Measurements from ENCODE around the gene PRKCH.

The PRKCH gene

DNA sequence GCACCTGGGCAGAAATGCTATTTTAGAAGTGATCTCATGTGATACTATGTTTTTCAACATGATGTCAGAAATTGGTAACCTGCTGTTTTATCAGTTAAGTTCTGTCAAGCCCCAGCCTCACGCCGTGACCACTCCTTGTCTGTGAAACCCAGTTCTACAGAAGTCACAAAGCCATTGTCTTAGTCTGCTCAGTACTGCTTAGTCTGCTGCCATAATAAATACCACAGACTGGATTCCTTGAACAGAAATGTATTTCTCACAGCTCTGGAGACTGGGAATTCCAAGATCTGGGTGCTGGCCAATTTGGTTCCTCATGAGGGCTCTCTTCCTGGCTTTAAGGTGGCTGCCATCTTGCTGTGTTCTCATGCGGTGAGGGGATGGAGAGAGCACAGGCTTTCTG lies 176.9 kb downstream of the PRKCH start:
- ATAC-seq = no peak

DNA sequence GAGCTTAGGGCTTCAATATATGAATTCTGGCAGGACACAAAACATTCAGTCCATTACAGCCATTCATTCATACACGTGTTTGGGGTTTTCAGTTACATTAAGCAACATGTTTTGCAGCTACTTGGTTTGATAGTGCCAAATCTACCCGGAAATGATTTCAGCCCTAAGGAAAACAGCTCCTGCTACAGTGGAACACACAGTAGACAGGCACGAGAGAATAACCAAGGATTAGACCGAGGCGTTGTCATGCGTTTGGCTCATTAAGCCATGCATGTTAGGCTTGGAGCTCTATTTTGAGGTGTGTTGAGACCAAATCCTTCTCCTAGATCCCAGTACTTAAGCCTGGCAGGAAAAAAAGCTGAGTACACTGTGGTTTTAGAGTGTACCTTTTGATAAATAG lies 177.4 kb downstream of the PRKCH start:
- ATAC-seq = no peak

- ATAC-seq = no peak
Measured at GRCh38 chr14:61499991-61500390, 178.6 kb downstream of the PRKCH start.

DNA sequence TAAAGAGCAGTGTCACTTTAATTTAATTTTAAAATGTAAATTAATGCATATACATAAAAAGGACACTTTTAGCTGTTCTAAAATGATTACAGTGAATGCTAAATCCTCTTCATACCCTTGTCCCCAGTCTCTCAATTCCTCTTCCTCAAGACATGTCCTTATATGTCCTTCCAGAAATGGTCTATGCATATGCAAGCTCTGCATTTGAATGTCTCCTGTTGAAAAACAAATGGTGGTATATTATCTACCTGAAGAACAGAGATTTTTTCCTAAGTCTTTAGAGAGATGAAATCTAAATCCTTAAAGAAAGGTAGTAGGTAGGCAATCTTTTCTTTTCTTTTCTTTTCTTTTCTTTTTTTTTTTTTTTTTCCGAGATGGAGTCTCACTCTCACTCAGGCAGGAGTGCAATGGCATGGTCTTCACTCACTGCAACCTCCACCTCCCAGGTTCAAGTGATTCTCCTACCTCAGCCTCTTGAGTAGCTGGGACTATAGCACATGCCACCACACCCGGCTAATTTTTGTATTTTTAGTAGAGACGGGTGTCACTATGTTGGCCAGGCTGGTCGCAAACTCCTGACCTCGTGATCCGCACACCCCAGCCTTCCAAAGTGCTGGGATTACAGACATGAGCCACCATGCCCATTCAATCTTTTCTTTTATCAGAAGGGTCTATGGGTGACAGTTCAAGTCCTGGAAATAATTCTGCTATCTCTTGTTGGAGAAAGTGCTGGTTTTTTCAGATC lies 180.5 kb downstream of the PRKCH start:
- no peak for ATAC-seq

DNA sequence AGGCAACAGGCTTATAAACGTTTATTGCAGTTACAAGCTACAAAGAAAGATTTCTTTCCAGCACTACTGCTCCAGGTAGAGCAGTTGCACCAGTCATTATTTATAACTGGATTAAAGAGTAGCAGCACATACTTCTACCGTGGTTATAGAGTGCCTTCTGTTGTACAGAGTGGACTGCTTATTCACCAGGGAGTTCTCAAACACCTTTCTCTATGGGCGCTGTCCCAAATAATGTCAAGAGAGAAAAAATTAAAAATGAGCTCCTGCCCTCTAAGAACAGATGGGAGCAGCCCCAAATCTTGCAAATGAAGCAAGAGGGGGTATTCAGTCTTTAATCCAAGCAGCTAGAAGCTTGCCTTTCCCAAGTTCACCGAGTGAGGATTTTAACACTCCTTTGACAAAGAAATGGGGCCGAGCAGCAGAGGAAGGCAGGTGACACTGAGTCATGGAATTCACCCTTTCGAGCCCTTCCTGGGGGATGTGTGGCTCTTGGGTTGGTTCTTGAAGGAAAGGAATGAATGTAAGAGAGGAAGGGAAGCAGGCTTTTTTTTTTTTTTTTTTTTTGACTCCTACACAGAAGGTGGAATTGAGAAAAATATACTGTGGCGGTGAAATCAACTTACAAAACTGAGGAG lies 181.2 kb downstream of the PRKCH start:
- ATAC-seq = peak in 1 of 2 donors; percentile 12

- peak; percentile 86 to 91 for ATAC-seq
Measured at GRCh38 chr14:61503167-61503801, 181.9 kb downstream of the PRKCH start.

- ATAC-seq = no peak
Measured at GRCh38 chr14:61504901-61505300, 183.5 kb downstream of the PRKCH start.

DNA sequence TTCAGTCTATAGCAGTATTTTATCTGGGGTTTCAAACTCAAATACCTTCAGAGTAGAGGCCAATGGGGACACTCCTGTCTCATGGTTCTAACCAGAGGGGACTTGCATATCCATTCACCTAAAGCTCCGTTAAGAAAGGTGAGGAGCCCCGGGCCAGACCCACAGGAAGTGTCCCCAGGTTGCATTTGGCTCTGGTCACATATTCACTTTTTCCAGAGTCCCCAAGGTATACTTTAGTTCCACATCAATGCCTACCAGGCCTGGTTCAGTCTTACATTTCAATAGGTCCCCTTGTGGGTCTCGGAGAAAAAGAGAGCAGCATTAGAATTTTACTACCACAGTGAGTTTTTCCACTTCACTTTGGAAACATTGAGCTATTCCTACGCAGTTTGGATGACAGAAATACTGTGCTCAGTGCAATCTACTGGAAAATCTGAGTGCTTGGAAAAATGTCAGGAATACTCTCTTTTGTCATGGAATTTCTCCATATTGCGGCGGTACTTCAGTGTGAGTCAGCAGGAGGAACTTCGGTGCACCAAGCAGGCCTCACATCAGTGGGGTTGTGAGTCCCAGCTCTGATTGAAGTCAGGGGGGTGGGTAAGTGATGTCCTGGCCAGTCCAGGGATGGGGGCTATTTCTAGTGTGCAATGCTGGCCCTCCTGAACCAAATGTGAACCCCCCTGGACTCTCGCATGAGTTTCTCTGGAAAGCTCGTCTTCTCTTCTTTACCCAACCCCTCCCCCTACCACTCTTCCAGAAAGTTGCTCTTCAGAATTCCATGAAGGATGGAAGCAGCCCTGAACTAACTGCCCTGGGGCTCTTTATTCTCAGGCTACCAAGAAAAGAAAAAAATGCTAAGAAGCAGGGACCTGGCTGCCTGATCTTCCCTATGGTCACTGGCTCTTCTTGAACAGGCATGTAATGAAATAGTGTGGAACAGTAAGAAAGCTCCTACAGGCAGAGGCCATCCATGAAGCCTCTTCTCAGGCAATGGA lies 184.7 kb downstream of the PRKCH start:
- no peak for ATAC-seq

- no peak for ATAC-seq
Measured at GRCh38 chr14:61508526-61508925, 187.1 kb downstream of the PRKCH start.

DNA sequence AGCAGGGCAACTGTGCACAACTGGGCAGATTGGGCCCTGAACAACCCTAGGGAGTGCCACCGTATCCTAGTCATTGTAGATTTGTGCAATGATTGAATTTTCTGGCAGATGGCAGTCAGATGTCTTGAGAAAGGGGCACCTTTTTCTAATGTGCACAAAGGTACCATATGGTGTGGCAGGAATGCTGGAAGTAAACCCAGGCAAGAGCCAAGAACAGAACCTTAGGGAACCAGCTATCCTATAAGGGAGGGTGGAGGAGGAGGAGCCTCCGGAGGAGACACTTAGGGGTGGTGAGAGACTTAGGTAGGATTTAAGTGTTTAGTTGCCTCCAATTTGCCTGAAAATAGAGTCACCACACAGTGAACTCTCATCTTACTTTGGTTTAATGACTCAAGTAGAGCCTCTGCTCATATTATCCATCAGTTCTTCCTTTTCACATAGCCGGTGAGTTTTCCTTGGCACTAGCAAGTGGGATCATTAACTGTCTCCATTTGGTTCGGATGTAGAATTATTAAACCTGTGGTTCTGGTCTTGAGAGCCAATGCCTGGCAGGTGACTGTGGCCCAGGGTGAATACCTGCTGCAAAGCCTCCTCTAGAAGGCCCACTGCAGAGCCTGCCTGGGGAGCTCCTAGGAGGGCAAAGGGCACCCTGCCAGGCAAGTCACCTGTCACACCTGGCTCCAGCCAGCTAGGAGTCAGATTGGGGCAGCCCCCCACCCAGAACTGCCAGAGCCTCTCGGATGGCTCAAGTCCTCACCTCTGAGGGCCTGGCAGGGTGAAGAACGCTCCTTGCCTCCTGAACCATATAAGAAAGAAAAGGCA lies 189.6 kb downstream of the PRKCH start:
- peak; percentile 15 to 33 for ATAC-seq

DNA sequence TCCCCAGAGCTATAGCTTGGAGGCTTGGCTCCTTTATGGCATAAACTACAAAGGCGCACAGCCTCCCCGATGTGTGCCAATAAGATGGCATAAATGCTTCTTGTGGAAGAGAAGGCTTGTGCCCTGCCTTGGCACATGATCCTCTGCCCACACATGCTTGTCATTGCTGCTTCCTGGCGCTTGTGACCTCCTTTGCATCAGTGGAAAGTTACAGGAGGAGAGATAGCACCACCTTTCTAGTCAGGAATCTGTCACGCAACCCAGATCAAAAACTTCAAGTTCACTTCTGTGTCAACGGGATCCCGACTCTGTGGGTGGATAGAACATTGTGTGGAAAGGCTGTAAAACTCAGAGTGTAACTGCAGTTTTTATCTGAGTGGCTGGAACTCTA lies 190.2 kb downstream of the PRKCH start:
- ATAC-seq = peak; percentile 60 to 73

GRCh38 chr14:61512026-61512834 lies 190.9 kb downstream of the PRKCH start:
- ATAC-seq = peak; percentile 24 to 30

DNA sequence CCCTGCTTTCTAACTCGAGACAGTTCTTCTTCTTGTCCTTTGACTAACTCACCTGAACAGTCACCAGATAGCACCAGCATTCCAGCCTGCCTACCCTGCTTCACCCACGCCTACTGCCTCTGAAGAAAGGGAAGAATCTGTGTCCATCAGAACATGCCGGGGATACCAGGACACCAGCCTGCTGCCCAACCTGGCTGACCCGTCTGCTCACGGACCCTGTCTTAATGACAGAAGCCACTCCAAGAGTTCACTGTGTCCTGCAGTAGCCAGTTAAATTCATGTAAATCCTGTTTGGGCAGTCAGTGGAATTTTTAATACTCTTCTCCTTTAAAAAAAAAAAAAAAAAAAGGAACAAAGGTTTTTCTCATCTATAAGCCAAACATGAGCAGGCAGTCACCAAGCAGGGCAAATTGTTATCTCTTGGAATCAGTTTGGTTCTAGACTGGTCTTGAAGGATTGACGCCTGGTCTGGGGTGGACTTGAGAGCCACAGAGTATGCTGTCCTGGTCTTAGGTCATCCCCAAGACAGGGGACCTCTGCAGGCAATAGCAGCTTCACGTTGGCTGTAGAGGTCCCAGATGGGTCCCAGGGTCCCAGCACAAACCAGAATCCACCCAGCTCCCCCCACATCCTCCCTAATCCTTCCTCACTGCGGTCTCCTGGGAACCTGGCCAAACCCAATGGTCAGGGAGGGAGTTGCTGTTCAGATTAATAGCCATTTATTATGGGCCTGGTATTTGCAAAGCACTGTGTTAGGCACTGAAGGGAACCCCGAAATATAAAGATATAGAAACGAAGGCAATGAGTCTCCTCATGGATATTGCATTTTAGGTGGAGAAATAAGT lies 192.8 kb downstream of the PRKCH start:
- no peak for ATAC-seq

DNA sequence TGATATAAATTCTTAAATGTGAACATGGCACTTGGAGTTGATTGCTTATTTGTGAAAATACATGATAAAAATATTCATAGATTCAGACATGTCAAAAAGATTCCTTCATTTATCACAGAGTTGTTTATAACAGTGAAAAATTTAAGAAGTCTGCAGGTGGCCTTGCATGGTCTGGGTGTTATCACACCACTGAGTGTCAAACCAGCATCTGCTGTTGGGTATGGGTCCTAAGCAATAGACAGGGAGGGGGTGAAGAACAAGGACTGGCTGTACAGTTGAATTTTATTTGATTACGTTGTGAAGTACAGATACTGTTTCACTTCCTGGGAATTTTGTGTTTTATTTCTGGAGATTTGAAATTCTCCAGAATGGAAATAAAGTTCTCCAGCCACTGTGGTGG lies 193.5 kb downstream of the PRKCH start:
- no peak for ATAC-seq

DNA sequence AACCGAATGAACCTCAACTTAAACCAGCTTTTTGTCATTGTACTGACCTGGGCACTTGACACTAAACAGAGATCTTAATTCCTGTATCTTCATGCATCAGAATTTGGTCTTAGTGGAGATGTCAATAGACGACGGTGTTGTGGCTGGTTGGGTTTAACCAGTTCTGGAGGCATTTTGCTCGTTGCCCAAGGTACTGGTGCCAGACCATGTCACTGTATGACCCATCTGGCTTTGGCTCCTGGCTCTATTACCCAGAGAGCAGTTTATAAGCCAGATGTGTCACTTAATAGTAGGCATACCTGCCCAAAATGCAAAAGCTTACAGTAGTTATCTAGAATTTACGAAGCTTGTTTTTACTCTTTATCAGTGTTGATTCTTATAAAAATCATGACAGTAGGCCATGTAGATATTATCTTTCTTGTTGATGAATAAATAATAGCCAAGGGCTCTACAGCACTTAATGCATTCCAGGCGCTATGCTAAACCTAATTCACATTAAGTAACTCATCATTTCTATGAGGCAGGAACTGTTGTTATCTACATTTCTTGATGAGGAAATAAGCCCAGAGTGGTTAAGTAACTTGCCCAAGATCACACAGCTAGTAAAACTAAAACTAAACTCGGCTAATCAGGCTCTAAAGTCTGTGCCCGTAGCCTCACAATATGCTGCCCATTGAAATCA lies 194.2 kb downstream of the PRKCH start:
- no peak for ATAC-seq

DNA sequence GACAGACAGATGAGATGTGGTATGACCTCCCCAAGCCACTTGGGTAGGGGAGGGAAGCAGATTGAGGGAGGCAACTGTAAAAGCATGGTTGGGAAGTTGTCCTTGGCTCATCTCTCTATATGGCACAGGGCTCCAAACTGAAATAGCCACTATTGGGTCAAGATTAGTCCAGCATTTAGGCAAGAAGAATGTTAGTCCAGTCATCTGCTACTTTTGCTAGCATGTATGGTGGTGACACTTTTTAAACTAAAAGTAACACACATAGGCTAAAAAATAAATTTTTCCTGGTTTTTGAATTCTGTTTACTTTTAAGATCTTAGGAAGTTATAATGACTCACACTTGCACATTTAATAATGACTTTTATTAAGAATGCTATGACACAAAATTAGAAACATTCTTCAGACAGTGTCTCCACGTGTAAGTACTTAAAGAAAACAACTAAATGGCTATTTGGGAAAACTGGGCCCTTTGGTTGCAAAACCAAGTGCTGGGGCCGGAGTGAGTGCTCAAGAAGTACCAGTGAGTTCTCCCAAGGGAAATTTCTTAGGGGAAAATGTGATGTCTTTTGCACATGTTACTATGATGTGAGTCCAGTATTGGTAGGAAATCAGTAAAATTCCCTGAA lies 194.9 kb downstream of the PRKCH start:
- no peak for ATAC-seq

- no peak for ATAC-seq
Measured at GRCh38 chr14:61516964-61517653, 195.7 kb downstream of the PRKCH start.

DNA sequence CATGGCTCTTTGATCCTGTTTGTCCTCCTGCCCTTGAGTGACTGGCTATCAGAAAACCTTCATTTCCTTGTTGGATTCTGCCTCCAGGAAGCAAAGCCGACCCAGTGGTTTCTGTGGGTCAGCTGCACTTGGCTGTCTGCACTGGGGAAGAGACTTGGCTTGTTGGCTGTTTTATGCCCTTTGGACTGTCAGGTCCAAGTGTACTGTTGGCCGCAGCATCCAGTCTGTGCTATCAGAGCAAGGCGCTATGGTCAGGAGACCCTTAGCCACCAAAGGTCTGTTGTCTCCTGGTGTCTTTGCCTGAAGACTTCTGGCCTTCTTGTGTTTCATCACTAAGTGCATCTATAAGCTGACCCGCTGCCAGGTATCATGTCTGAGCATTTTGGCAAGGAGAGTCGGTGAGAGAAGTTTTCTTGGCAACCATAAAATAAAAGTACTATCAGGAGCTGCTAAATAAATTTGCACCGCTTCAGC lies 196.6 kb downstream of the PRKCH start:
- no peak for ATAC-seq

Measured in activated CD4-positive, CD25-positive, alpha-beta regulatory T cell treated with anti-CD3 and anti-CD28 coated beads, Interleukin-2, amount 50 U/mL, for 24 hours (primary cell).